NCI-H2029 treated with DMSO at 0.1 percent for 48 hours (cell line): ENCODE data around the gene ATXN7.

Experiments
- DNase-seq: peaks from one replicate; lab custom pipeline; 2025; lab: John Stamatoyannopoulos, UW

Gene ATXN7

GRCh38 chr3:63964681-63965485 is 101.2 kb downstream of the ATXN7 start:
- no peak for DNase-seq

- DNase-seq: no peak
Measured at GRCh38 chr3:63966007-63966406, 102.3 kb downstream of the ATXN7 start.

GRCh38 chr3:63966871-63967270 is 103.2 kb downstream of the ATXN7 start:
- no peak for DNase-seq

GRCh38 chr3:63967675-63968611 is 104.3 kb downstream of the ATXN7 start:
- DNase-seq: peak; percentile 39

- DNase-seq: no peak
Measured at GRCh38 chr3:63968612-63969350, 105.1 kb downstream of the ATXN7 start.

GRCh38 chr3:63969876-63970275 is 106.2 kb downstream of the ATXN7 start:
- DNase-seq: no peak

GRCh38 chr3:63970631-63971475 is 107.2 kb downstream of the ATXN7 start:
- DNase-seq: no peak

- DNase-seq: no peak
Measured at GRCh38 chr3:63972196-63972595, 108.5 kb downstream of the ATXN7 start.

- no peak for DNase-seq
Measured at GRCh38 chr3:63972987-63973386, 109.3 kb downstream of the ATXN7 start.

- no peak for DNase-seq
Measured at GRCh38 chr3:63973406-63973805, 109.7 kb downstream of the ATXN7 start.

GRCh38 chr3:63974451-63974850 is 110.8 kb downstream of the ATXN7 start:
- DNase-seq: no peak

GRCh38 chr3:63975723-63976122 is 112.1 kb downstream of the ATXN7 start:
- no peak for DNase-seq

GRCh38 chr3:63976161-63976871 is 112.6 kb downstream of the ATXN7 start:
- no peak for DNase-seq

GRCh38 chr3:63976872-63977200 is 113.2 kb downstream of the ATXN7 start:
- no peak for DNase-seq

- DNase-seq: no peak
Measured at GRCh38 chr3:63977893-63978292, 114.2 kb downstream of the ATXN7 start.

GRCh38 chr3:63979093-63979885 is 115.6 kb downstream of the ATXN7 start:
- DNase-seq: no peak

- no peak for DNase-seq
Measured at GRCh38 chr3:63980019-63980418, 116.4 kb downstream of the ATXN7 start.

- DNase-seq: no peak
Measured at GRCh38 chr3:63980830-63981498, 117.3 kb downstream of the ATXN7 start.

- no peak for DNase-seq
Measured at GRCh38 chr3:63981980-63982379, 118.3 kb downstream of the ATXN7 start.
